ENCODE results near the gene COLGALT1.

The COLGALT1 gene

DNA sequence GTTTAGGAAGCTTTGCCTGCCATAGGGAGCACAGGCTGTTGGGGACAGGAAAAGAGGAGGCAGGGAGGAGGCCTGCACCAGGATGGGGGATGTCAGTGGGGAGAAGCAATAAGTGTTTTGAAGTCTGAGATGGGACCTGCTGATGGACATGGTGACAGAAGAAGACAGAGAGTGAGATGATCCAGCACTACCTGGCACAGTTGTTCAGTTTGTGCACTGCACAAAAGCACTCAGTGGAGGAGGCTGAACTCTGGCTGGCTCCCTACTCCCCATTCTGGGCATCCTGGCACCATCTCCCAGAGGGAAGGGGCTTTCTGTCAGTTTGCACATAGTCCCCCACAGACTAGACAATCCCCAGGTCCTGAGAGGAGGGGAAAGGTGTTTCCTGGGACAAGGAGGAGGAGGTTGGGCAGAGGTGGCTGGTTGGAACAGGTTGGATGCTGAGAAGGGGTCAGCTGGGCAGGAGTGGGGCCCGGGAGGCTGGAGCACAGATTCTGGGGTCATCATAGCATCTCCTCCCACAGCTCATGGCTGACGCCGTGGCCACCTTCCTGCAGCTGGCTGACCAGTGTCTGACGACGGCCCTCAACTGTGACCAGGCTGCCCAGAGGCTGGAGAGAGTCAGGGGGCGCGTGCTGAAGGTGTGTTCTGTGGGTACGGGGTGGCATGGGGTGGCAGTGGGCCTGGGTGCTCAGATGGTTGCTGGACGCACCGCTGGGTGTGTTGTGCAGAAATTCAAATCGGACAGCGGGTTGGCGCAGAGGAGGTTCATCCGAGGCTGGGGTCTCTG lies 12.5 kb upstream of the COLGALT1 start:
- H2BK5ac ChIP-seq (ENCODE audit: low read length) = no peak overlapping the region
- no peak for DNase-seq (ENCODE audit: low spot score)
- H3K14ac ChIP-seq (ENCODE audit: low read length) = no peak overlapping the region
- peaks cover 0 to 4% of the 10 kb centered on the region in 2 donors for H3K9me3 ChIP-seq (replicated peaks in 1 of 2; ENCODE audit: control insufficient read depth in 2 of 2, insufficient read depth in 1 of 2, low read depth in 1 of 2, low read length in 2 of 2)
- H4K8ac ChIP-seq (ENCODE audit: low read depth, low read length) = no peak overlapping the region
- no peak overlapping the region for H3K4ac ChIP-seq (ENCODE audit: low read length)
- peak overlapping the region; percentile 85 for H2AK5ac ChIP-seq (ENCODE audit: low read depth, low read length)
- no peak overlapping the region for H2AFZ ChIP-seq (ENCODE audit: low read length)
- no peak overlapping the region for H4K91ac ChIP-seq (ENCODE audit: low read depth, low read length, poor library complexity)
- no peak overlapping the region for H3K4me3 ChIP-seq (ENCODE audit: low read length in 2 of 2)
- no peak overlapping the region for H3K27ac ChIP-seq (replicated peaks; ENCODE audit: low read length)
- no peak overlapping the region for H2BK120ac ChIP-seq (ENCODE audit: low read depth, low read length)
- peaks cover 0 to 6% (median 0%) of the 10 kb centered on the region in 3 experiments for H3K27me3 ChIP-seq (ENCODE audit: control insufficient read depth in 3 of 3, insufficient read depth in 3 of 3, low read depth in 1 of 3, low read length in 3 of 3)
- H3K18ac ChIP-seq (ENCODE audit: low read length) = peak overlapping the region; percentile 35
- WGBS, 2 donors (ENCODE audit: extremely low coverage in 2 of 2, insufficient read length in 2 of 2, insufficient replicate concordance in 1 of 2) = no CpG with 5 or more reads among the region's 14 CpGs
- H2BK12ac ChIP-seq (ENCODE audit: low read length) = no peak overlapping the region
- no peaks in the 10 kb centered on the region for H3K36me3 ChIP-seq (replicated peaks in 1 of 2; ENCODE audit: control insufficient read depth in 2 of 2, insufficient read depth in 2 of 2, low read length in 2 of 2)
- peak overlapping the region; percentile 88 for H2BK15ac ChIP-seq (ENCODE audit: low read length)
- H3K23ac ChIP-seq (ENCODE audit: low read depth, low read length, poor library complexity) = peak overlapping the region; percentile 17
- peaks cover 7 to 9% of the 10 kb centered on the region in 2 donors for H3K4me1 ChIP-seq (ENCODE audit: control insufficient read depth in 2 of 2, insufficient read depth in 1 of 2, low read depth in 1 of 2, low read length in 2 of 2)
- no peaks in the 10 kb centered on the region for H3K79me1 ChIP-seq (ENCODE audit: low read depth, low read length)
- H3K4me2 ChIP-seq (ENCODE audit: insufficient read depth, low read length, poor library complexity, severe bottlenecking) = no peak overlapping the region
- H3K9ac ChIP-seq (ENCODE audit: low read depth, low read length, poor library complexity) = peak overlapping the region; percentile 70

GRCh38 chr19:17543986-17544385 lies 11.5 kb upstream of the COLGALT1 start:
- Histone ChIP-seq H3K79me1 (ENCODE audit: low read depth, low read length) (no peaks in the 10 kb centered on the region), H3K4me1 (ENCODE audit: control insufficient read depth in 2 of 2, insufficient read depth in 1 of 2, low read depth in 1 of 2, low read length in 2 of 2) (peaks cover 3 to 9% of the 10 kb centered on the region in 2 donors), H3K14ac (ENCODE audit: low read length) (no peak overlapping the region), H2BK5ac (ENCODE audit: low read length) (no peak overlapping the region), H3K4ac (ENCODE audit: low read length) (peak overlapping the region; percentile 2), H3K23ac (ENCODE audit: low read depth, low read length, poor library complexity) (no peak overlapping the region), H3K4me3 (ENCODE audit: low read length in 2 of 2) (no peak overlapping the region), H4K8ac (ENCODE audit: low read depth, low read length) (no peak overlapping the region), H2BK15ac (ENCODE audit: low read length) (no peak overlapping the region), H2BK12ac (ENCODE audit: low read length) (no peak overlapping the region), H2AFZ (ENCODE audit: low read length) (no peak overlapping the region), H3K36me3 (replicated peaks in 1 of 2; ENCODE audit: control insufficient read depth in 2 of 2, insufficient read depth in 2 of 2, low read length in 2 of 2) (no peaks in the 10 kb centered on the region), H3K4me2 (ENCODE audit: insufficient read depth, low read length, poor library complexity, severe bottlenecking) (no peak overlapping the region), H4K91ac (ENCODE audit: low read depth, low read length, poor library complexity) (no peak overlapping the region), H3K18ac (ENCODE audit: low read length) (no peak overlapping the region), H2AK5ac (ENCODE audit: low read depth, low read length) (peak overlapping the region; percentile 69), H3K27me3 (ENCODE audit: control insufficient read depth in 3 of 3, insufficient read depth in 3 of 3, low read depth in 1 of 3, low read length in 3 of 3) (no peaks in the 10 kb centered on the region), H2BK120ac (ENCODE audit: low read depth, low read length) (no peak overlapping the region), H3K9me3 (replicated peaks in 1 of 2; ENCODE audit: control insufficient read depth in 2 of 2, insufficient read depth in 1 of 2, low read depth in 1 of 2, low read length in 2 of 2) (peaks cover 0 to 4% of the 10 kb centered on the region in 2 donors), H3K27ac (replicated peaks; ENCODE audit: low read length) (no peak overlapping the region), H3K9ac (ENCODE audit: low read depth, low read length, poor library complexity) (no peak overlapping the region)
- WGBS, 2 donors (ENCODE audit: extremely low coverage in 2 of 2, insufficient read length in 2 of 2, insufficient replicate concordance in 1 of 2) = no CpG with 5 or more reads among the region's 4 CpGs
- DNase-seq (ENCODE audit: low spot score) = no peak

GRCh38 chr19:17544418-17544817 lies 11.0 kb upstream of the COLGALT1 start:
- no peak overlapping the region for H3K18ac ChIP-seq (ENCODE audit: low read length)
- no peak overlapping the region for H4K8ac ChIP-seq (ENCODE audit: low read depth, low read length)
- H3K9me3 ChIP-seq (replicated peaks in 1 of 2; ENCODE audit: control insufficient read depth in 2 of 2, insufficient read depth in 1 of 2, low read depth in 1 of 2, low read length in 2 of 2) = peaks cover 2 to 8% of the 10 kb centered on the region in 2 donors
- no peak overlapping the region for H3K23ac ChIP-seq (ENCODE audit: low read depth, low read length, poor library complexity)
- H3K9ac ChIP-seq (ENCODE audit: low read depth, low read length, poor library complexity) = no peak overlapping the region
- no peak overlapping the region for H2AFZ ChIP-seq (ENCODE audit: low read length)
- H3K4ac ChIP-seq (ENCODE audit: low read length) = peak overlapping the region; percentile 2
- no peak overlapping the region for H2BK15ac ChIP-seq (ENCODE audit: low read length)
- H3K36me3 ChIP-seq (replicated peaks in 1 of 2; ENCODE audit: control insufficient read depth in 2 of 2, insufficient read depth in 2 of 2, low read length in 2 of 2) = no peaks in the 10 kb centered on the region
- WGBS, 2 donors (ENCODE audit: extremely low coverage in 2 of 2, insufficient read length in 2 of 2, insufficient replicate concordance in 1 of 2) = no CpG with 5 or more reads among the region's 4 CpGs
- peak overlapping the region; percentile 69 for H2AK5ac ChIP-seq (ENCODE audit: low read depth, low read length)
- peaks cover 2 to 9% of the 10 kb centered on the region in 2 donors for H3K4me1 ChIP-seq (ENCODE audit: control insufficient read depth in 2 of 2, insufficient read depth in 1 of 2, low read depth in 1 of 2, low read length in 2 of 2)
- no peak overlapping the region for H2BK120ac ChIP-seq (ENCODE audit: low read depth, low read length)
- no peak overlapping the region for H3K4me3 ChIP-seq (ENCODE audit: low read length in 2 of 2)
- no peak overlapping the region for H3K4me2 ChIP-seq (ENCODE audit: insufficient read depth, low read length, poor library complexity, severe bottlenecking)
- no peak overlapping the region for H2BK5ac ChIP-seq (ENCODE audit: low read length)
- no peak overlapping the region for H3K14ac ChIP-seq (ENCODE audit: low read length)
- H3K27me3 ChIP-seq (ENCODE audit: control insufficient read depth in 3 of 3, insufficient read depth in 3 of 3, low read depth in 1 of 3, low read length in 3 of 3) = no peaks in the 10 kb centered on the region
- no peak overlapping the region for H2BK12ac ChIP-seq (ENCODE audit: low read length)
- H4K91ac ChIP-seq (ENCODE audit: low read depth, low read length, poor library complexity) = no peak overlapping the region
- H3K27ac ChIP-seq (replicated peaks; ENCODE audit: low read length) = no peak overlapping the region
- DNase-seq (ENCODE audit: low spot score) = no peak
- H3K79me1 ChIP-seq (ENCODE audit: low read depth, low read length) = no peaks in the 10 kb centered on the region

- H3K4ac ChIP-seq (ENCODE audit: low read length) = no peak overlapping the region
- H3K9ac ChIP-seq (ENCODE audit: low read depth, low read length, poor library complexity) = peak overlapping the region; percentile 53
- H4K8ac ChIP-seq (ENCODE audit: low read depth, low read length) = no peak overlapping the region
- no peaks in the 10 kb centered on the region for H3K36me3 ChIP-seq (replicated peaks in 1 of 2; ENCODE audit: control insufficient read depth in 2 of 2, insufficient read depth in 2 of 2, low read length in 2 of 2)
- no CpG with 5 or more reads among the region's 6 CpGs for WGBS, 2 donors (ENCODE audit: extremely low coverage in 2 of 2, insufficient read length in 2 of 2, insufficient replicate concordance in 1 of 2)
- no peaks in the 10 kb centered on the region for H3K79me1 ChIP-seq (ENCODE audit: low read depth, low read length)
- no peak overlapping the region for H3K23ac ChIP-seq (ENCODE audit: low read depth, low read length, poor library complexity)
- peak overlapping the region; percentile 30 for H2BK15ac ChIP-seq (ENCODE audit: low read length)
- no peak overlapping the region for H2AK5ac ChIP-seq (ENCODE audit: low read depth, low read length)
- peaks cover 2 to 8% of the 10 kb centered on the region in 2 donors for H3K9me3 ChIP-seq (replicated peaks in 1 of 2; ENCODE audit: control insufficient read depth in 2 of 2, insufficient read depth in 1 of 2, low read depth in 1 of 2, low read length in 2 of 2)
- no peak overlapping the region for H3K14ac ChIP-seq (ENCODE audit: low read length)
- DNase-seq (ENCODE audit: low spot score) = no peak
- no peak overlapping the region for H3K18ac ChIP-seq (ENCODE audit: low read length)
- no peak overlapping the region for H3K4me3 ChIP-seq (ENCODE audit: low read length in 2 of 2)
- no peak overlapping the region for H2BK12ac ChIP-seq (ENCODE audit: low read length)
- H3K4me1 ChIP-seq (ENCODE audit: control insufficient read depth in 2 of 2, insufficient read depth in 1 of 2, low read depth in 1 of 2, low read length in 2 of 2) = peaks cover 2 to 13% of the 10 kb centered on the region in 2 donors
- no peak overlapping the region for H4K91ac ChIP-seq (ENCODE audit: low read depth, low read length, poor library complexity)
- no peak overlapping the region for H3K4me2 ChIP-seq (ENCODE audit: insufficient read depth, low read length, poor library complexity, severe bottlenecking)
- H2AFZ ChIP-seq (ENCODE audit: low read length) = no peak overlapping the region
- no peak overlapping the region for H2BK120ac ChIP-seq (ENCODE audit: low read depth, low read length)
- no peak overlapping the region for H2BK5ac ChIP-seq (ENCODE audit: low read length)
- no peak overlapping the region for H3K27ac ChIP-seq (replicated peaks; ENCODE audit: low read length)
- H3K27me3 ChIP-seq (ENCODE audit: control insufficient read depth in 3 of 3, insufficient read depth in 3 of 3, low read depth in 1 of 3, low read length in 3 of 3) = no peaks in the 10 kb centered on the region
These were observed 7.3 kb upstream of the COLGALT1 start for GRCh38 chr19:17548145-17548544.

Data from neuronal stem cell (in vitro differentiated cells).